Endothelial cell of umbilical vein (primary cell): ENCODE measurements around the gene PAIP2. TPM values are rescaled to one million over a fixed set of nuclear protein-coding genes. Genes with fewer than 3 reads are reported as not detected.

Experiments
- Bru-seq: library from RNA; stranded (reverse); fragments of 400-500 nt; gene quantifications from one replicate; lab custom pipeline; 2021; lab: Mats Ljungman, UMichigan
- BruChase-seq, 2 experiments: library from RNA; stranded (reverse); fragments of 400-500 nt; gene quantifications; one replicate each; lab custom pipeline; 2021; lab: Mats Ljungman, UMichigan
- BruUV-seq: library from RNA; stranded (reverse); fragments of 400-500 nt; replicated peaks from 2 replicates; lab custom pipeline; 2021; lab: Mats Ljungman, UMichigan
- CTCF ChIA-PET: fragments of 300-600, 350-600 bp; sonication (Branson Sonifier 250); formaldehyde crosslinking; loops from one replicate; lab custom pipeline; 2021; ENCODE audit warnings: antibody characterized with exemption, inconsistent platforms; lab: Charles Lee
- POLR2A ChIA-PET: fragments of 300-600, 350-600 bp; sonication (Branson Sonifier 250); formaldehyde crosslinking; loops from one replicate; lab custom pipeline; 2021; ENCODE audit warnings: antibody characterized with exemption, inconsistent platforms; lab: Charles Lee
- DNase-seq: peaks from one replicate; pipeline ENCODE4 v3.0.0-alpha.2; 2011; ENCODE audit warnings: low read depth, low spot score
- FAIRE-seq: peaks from 2 replicates; lab custom pipeline; 2011; peaks lifted over from hg19 to GRCh38; lab: Jason Lieb, UNC
- H2AFZ ChIP-seq: 2 replicates; pipeline ENCODE4 v1.6.0; 2012; ENCODE audit warnings: low read depth, low read length, control low read depth, inconsistent platforms
- H3K27ac ChIP-seq: 2 replicates; pipeline ENCODE4 v1.5.1; 2011; ENCODE audit warnings: low read depth, mild to moderate bottlenecking, control low read depth, low read length, moderate library complexity; ENCODE audit not compliant: insufficient read depth
- H3K27me3 ChIP-seq, 2 experiments: 2 replicates each; pipeline versions ENCODE4 v1.6.0 to v1.6.1; 2011; ENCODE audit warnings: low read length in 2 of 2, mixed read lengths in 1 of 2; ENCODE audit not compliant: control insufficient read depth in 2 of 2, insufficient read depth in 2 of 2
- H3K36me3 ChIP-seq, 2 experiments: 2 replicates in 1 of 2; 3 replicates in 1 of 2; pipeline ENCODE4 v1.5.1; 2011; ENCODE audit warnings: low read length in 2 of 2, mild to moderate bottlenecking in 1 of 2, moderate library complexity in 1 of 2; ENCODE audit not compliant: control insufficient read depth in 2 of 2, insufficient read depth in 2 of 2; ENCODE audit errors: extremely low read depth in 1 of 2
- H3K4me1 ChIP-seq: 3 replicates; pipeline ENCODE4 v1.5.1; 2011; ENCODE audit warnings: mild to moderate bottlenecking, low read length; ENCODE audit not compliant: control insufficient read depth, insufficient read depth; ENCODE audit errors: extremely low read depth
- H3K4me2 ChIP-seq: 2 replicates; pipeline ENCODE4 v1.6.1; 2011; ENCODE audit warnings: low read length, control low read depth, mixed read lengths; ENCODE audit not compliant: insufficient read depth
- H3K4me3 ChIP-seq, 3 experiments: fragments of 200-600 bp in 1 of 3; sonication (generic), shearing (Covaris generic) in 1 of 3; replicated peaks in 1 of 3; 2 replicates each; pipeline ENCODE4 v1.5.1; 2011 to 2016; ENCODE audit warnings: control low read depth in 3 of 3, low read length in 3 of 3, mild to moderate bottlenecking in 2 of 3, inconsistent platforms in 1 of 3, low read depth in 1 of 3, moderate library complexity in 1 of 3; ENCODE audit not compliant: insufficient read depth in 1 of 3
- H3K79me2 ChIP-seq: 2 replicates; pipeline ENCODE4 v1.6.0; 2012; ENCODE audit warnings: low read length, inconsistent platforms; ENCODE audit not compliant: control insufficient read depth, insufficient read depth
- H3K9ac ChIP-seq: replicated peaks from 2 replicates; pipeline ENCODE3; 2011; ENCODE audit warnings: low read length, control low read depth; ENCODE audit not compliant: insufficient read depth; ENCODE audit errors: extremely low read depth
- H3K9me1 ChIP-seq: replicated peaks from 3 replicates; pipeline ENCODE4 v1.6.0; 2011; ENCODE audit warnings: mild to moderate bottlenecking, low read length; ENCODE audit not compliant: control insufficient read depth, insufficient read depth; ENCODE audit errors: extremely low read depth
- H3K9me3 ChIP-seq: replicated peaks from 2 replicates; pipeline ENCODE4 v1.5.1; 2012; ENCODE audit warnings: low read length, inconsistent platforms; ENCODE audit not compliant: control insufficient read depth, insufficient read depth
- H4K20me1 ChIP-seq: replicated peaks from 2 replicates; pipeline ENCODE3; 2011; ENCODE audit warnings: mild to moderate bottlenecking, low read length; ENCODE audit not compliant: control insufficient read depth, insufficient read depth; ENCODE audit errors: extremely low read depth
- FOS ChIP-seq: IDR thresholded peaks from 2 replicates; pipeline ENCODE4 v1.6.1; 2011; ENCODE audit warnings: mild to moderate bottlenecking, low read length, moderate library complexity, borderline replicate concordance; ENCODE audit not compliant: insufficient read depth
- GATA2 ChIP-seq: IDR thresholded peaks from 2 replicates; pipeline ENCODE4 v1.7.0; 2011; ENCODE audit warnings: low read depth, mild to moderate bottlenecking, moderate library complexity, mixed read lengths, low read length; ENCODE audit not compliant: insufficient read length, insufficient read depth
- MAX ChIP-seq: IDR thresholded peaks from 2 replicates; pipeline ENCODE4 v1.6.1; 2011; ENCODE audit not compliant: insufficient read depth, insufficient read length
- MYC ChIP-seq: IDR thresholded peaks from one replicate; pipeline ENCODE4 v1.6.1; 2011; ENCODE audit warnings: mild to moderate bottlenecking, low read depth, low read length
- POLR2A ChIP-seq: IDR thresholded peaks from 2 replicates; pipeline ENCODE4 v1.6.1; 2012; ENCODE audit warnings: low read depth, mild to moderate bottlenecking, control low read depth, low read length
- POLR2AphosphoS5 ChIP-seq: IDR thresholded peaks from 2 replicates; pipeline ENCODE4 v1.6.1; 2012; ENCODE audit warnings: low read depth, mild to moderate bottlenecking, control low read depth, low read length, moderate library complexity; ENCODE audit not compliant: insufficient read depth
- dilution Hi-C: fragments of 300-500 bp; cut with MboI; formaldehyde crosslinking; loops from one replicate; pipeline ENCODE4 v1.15.0; 2019; ENCODE audit warnings: low sequenced_read_pairs; ENCODE audit not compliant: extremely low pct_ligation_motif_present
- intact Hi-C: fragments of 100-400 bp; cut with micrococcal nuclease; formaldehyde crosslinking; loops from one replicate; pipeline ENCODE4 v1.10.0; 2022
- long read RNA-seq: library from polyadenylated mRNA; stranded (forward); transcript quantifications from one replicate; pipeline ENCODE4 v2.0.0, GENCODE V29; 2021
- polyA minus RNA-seq, 3 experiments: library from RNA; depleted of rRNA, polyadenylated mRNA; stranded (reverse); fragments of >200 nt; gene quantifications; 1 replicate in 1 of 3; 2 replicates in 2 of 3; pipeline ENCODE4 v1.2.3, GENCODE V29; 2011
- polyA plus RNA-seq, 4 experiments: library from polyadenylated mRNA; depleted of rRNA in 3 of 4; stranded (reverse) in 3 of 4; unstranded in 1 of 4; fragments of >200 nt; gene quantifications; 2 replicates each; pipeline versions ENCODE4 v1.2.1 to v1.2.3, GENCODE V29; 2011 to 2012; ENCODE audit warnings: missing spikeins in 1 of 4
- total RNA-seq: library from RNA; stranded (reverse); gene quantifications from 2 replicates; pipeline ENCODE4 v1.2.3, GENCODE V29; 2021
- TF ChIP-seq, protein P1 (sequence below), 2 donors: IDR thresholded peaks; 1 replicate in 1 of 2; 2 replicates in 1 of 2; pipeline ENCODE4 v1.5.1; 2011; ENCODE audit warnings: low read length in 2 of 2, mild to moderate bottlenecking in 2 of 2, moderate library complexity in 2 of 2, control low read depth in 1 of 2, inconsistent platforms in 1 of 2, low read depth in 1 of 2; ENCODE audit not compliant: insufficient read depth in 1 of 2; ENCODE audit errors: extremely low read depth in 1 of 2

The PAIP2 gene, protein sequence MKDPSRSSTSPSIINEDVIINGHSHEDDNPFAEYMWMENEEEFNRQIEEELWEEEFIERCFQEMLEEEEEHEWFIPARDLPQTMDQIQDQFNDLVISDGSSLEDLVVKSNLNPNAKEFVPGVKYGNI
- total RNA-seq (75.2 and 80.4 TPM in 2 replicates), polyA plus RNA-seq (39.1 and 52.1 TPM in 2 replicates), polyA minus RNA-seq (34.6 and 41.8 TPM in 2 replicates), Bru-seq, nascent RNA (percentile 84 among the genes with signal in this experiment), BruChase-seq, experiment 1, labeled RNA remaining after a 6-hour chase (percentile 93 among the genes with signal in this experiment), BruChase-seq, experiment 2, labeled RNA remaining after a 2-hour chase (percentile 86 among the genes with signal in this experiment)
- 78.7 and 79.3 TPM in 2 replicates for polyA plus RNA-seq (2011; cell fraction: cytosol; rRNA removed)
- polyA plus RNA-seq (2011; cell fraction: nucleus; rRNA removed), result 41.8 and 51.5 TPM in 2 replicates
- 61.5 and 92.1 TPM in 2 replicates for polyA plus RNA-seq (2012)
- 89.3 TPM for polyA minus RNA-seq (2011; cell fraction: cytosol; rRNA and poly(A)+ RNA removed)
- polyA minus RNA-seq (2011; cell fraction: nucleus; rRNA and poly(A)+ RNA removed), result 47.2 and 49.0 TPM in 2 replicates
- long read RNA-seq, transcript PAIP2-201 (4 exons, 1,459 nt), result major isoform, 403 of 1,010 reads
- long read RNA-seq, transcript PAIP2-206 (3 exons, 815 nt), result minor isoform, 40 of 1,010 reads
- long read RNA-seq, partial matches to known transcripts, result 469 of 1,010 reads
- long read RNA-seq, other reads (novel, unspliced or antisense), result 98 of 1,010 reads

- Histone ChIP-seq H3K9me3 (no peaks in the 10 kb centered on the region), H3K4me3 (peak within 1 kb of the TSS; percentile 80 to 98 (median 91)), H3K27me3 (no peaks in the 10 kb centered on the region), H3K27ac (peak within 1 kb of the TSS; percentile 95), H3K4me1 (peaks cover 7% of the 10 kb centered on the region), H3K9me1 (no peaks in the 10 kb centered on the region), H3K4me2 (peak within 1 kb of the TSS; percentile 88), H2AFZ (peak within 1 kb of the TSS; percentile 52), H3K9ac (peak within 1 kb of the TSS; percentile 98), H3K79me2 (peaks cover 44% of the 10 kb centered on the region), H4K20me1 (no peaks in the 10 kb centered on the region), H3K36me3 (no peaks in the 10 kb centered on the region)
- ChIA-PET POLR2A (interaction anchor here (0.6 to 2.6 kb wide), 10 partner anchors 9 to 766 kb away, joined by 3 to 17 read pairs (median 3); partner anchors contain the start of genes HSPA9, MATR3 and SPATA24), CTCF (interaction anchor here (0.7 to 2.0 kb wide), 11 partner anchors 9 to 762 kb away, joined by 3 to 12 read pairs (median 4); partner anchors contain the start of gene MATR3)
- dilution Hi-C loops (no loop called here), intact Hi-C loops (loop anchor here (1.0 kb wide), 2 partner anchors 49 to 51 kb away; partner anchors contain the start of gene MATR3)
- TF ChIP-seq MYC (no peak), GATA2 (no peak), FOS (peak; percentile 16), MAX (peak; percentile 90), POLR2A (peak; percentile 91), POLR2AphosphoS5 (peak; percentile 95)
- TF ChIP-seq, protein P1, sequence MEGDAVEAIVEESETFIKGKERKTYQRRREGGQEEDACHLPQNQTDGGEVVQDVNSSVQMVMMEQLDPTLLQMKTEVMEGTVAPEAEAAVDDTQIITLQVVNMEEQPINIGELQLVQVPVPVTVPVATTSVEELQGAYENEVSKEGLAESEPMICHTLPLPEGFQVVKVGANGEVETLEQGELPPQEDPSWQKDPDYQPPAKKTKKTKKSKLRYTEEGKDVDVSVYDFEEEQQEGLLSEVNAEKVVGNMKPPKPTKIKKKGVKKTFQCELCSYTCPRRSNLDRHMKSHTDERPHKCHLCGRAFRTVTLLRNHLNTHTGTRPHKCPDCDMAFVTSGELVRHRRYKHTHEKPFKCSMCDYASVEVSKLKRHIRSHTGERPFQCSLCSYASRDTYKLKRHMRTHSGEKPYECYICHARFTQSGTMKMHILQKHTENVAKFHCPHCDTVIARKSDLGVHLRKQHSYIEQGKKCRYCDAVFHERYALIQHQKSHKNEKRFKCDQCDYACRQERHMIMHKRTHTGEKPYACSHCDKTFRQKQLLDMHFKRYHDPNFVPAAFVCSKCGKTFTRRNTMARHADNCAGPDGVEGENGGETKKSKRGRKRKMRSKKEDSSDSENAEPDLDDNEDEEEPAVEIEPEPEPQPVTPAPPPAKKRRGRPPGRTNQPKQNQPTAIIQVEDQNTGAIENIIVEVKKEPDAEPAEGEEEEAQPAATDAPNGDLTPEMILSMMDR (IDR thresholded peaks at IDR 0.05; ENCODE audit: extremely low read depth in 1 of 2, insufficient read depth in 1 of 2, low read depth in 1 of 2, low read length in 2 of 2), result peak; percentile 77 to 86
- FAIRE-seq (peak; percentile 93), DNase-seq (peak; percentile 98)
- TSS peak; percentile 91 for BruUV-seq
Observed at GRCh38 chr5:139341689-139342422, at the start of gene PAIP2. TSS of gene PAIP2 (plus strand) at chr5:139341854. CDS start at chr5:139363785, 21,931 bp downstream.
